Epidermal melanocyte (primary cell): ENCODE measurements around the gene KCNJ15.
A peak's percentile ranks its signal among the peaks of the same experiment; 100 is the strongest.

ENCODE experiments used
- DNase-seq: peaks from one replicate; pipeline ENCODE4 v3.0.0; 2011; ENCODE audit warnings: low spot score; ENCODE audit not compliant: insufficient read length

Gene KCNJ15

GRCh38 chr21:38267991-38268863 is 11.4 kb downstream of the KCNJ15 start:
- no peak for DNase-seq

- no peak for DNase-seq
Observed at GRCh38 chr21:38268864-38269575, 12.2 kb downstream of the KCNJ15 start.

GRCh38 chr21:38269576-38269936 is 12.8 kb downstream of the KCNJ15 start:
- DNase-seq = no peak

GRCh38 chr21:38272215-38272614 is 15.4 kb downstream of the KCNJ15 start:
- no peak for DNase-seq

GRCh38 chr21:38273745-38274542 is 17.2 kb downstream of the KCNJ15 start:
- no peak for DNase-seq

- DNase-seq = no peak
Observed at GRCh38 chr21:38277501-38278131, 20.8 kb downstream of the KCNJ15 start.

GRCh38 chr21:38280454-38280853 is 23.7 kb downstream of the KCNJ15 start:
- DNase-seq = no peak

- no peak for DNase-seq
Observed at GRCh38 chr21:38280867-38281266, 24.1 kb downstream of the KCNJ15 start.

GRCh38 chr21:38282921-38283320 is 26.1 kb downstream of the KCNJ15 start:
- DNase-seq = no peak

- no peak for DNase-seq
Observed at GRCh38 chr21:38284216-38284615, 27.4 kb downstream of the KCNJ15 start.

GRCh38 chr21:38286739-38287471 is 30.1 kb downstream of the KCNJ15 start:
- DNase-seq = no peak

GRCh38 chr21:38287476-38287875 is 30.7 kb downstream of the KCNJ15 start:
- no peak for DNase-seq

- peak; percentile 38 for DNase-seq
Observed at GRCh38 chr21:38289705-38290485, 33.1 kb downstream of the KCNJ15 start.

- DNase-seq = no peak
Observed at GRCh38 chr21:38290809-38291208, 34.0 kb downstream of the KCNJ15 start.

- no peak for DNase-seq
Observed at GRCh38 chr21:38291874-38292273, 35.1 kb downstream of the KCNJ15 start.

- DNase-seq = no peak
Observed at GRCh38 chr21:38293113-38293512, 36.3 kb downstream of the KCNJ15 start.

- DNase-seq = no peak
Observed at GRCh38 chr21:38293765-38294164, 37.0 kb downstream of the KCNJ15 start.

- DNase-seq = no peak
Observed at GRCh38 chr21:38294609-38295008, 37.8 kb downstream of the KCNJ15 start.

GRCh38 chr21:38295997-38296764 is 39.4 kb downstream of the KCNJ15 start:
- DNase-seq = no peak
